ENCODE results near the gene STK31. TPM values are rescaled to one million over a fixed set of nuclear protein-coding genes. Genes with fewer than 3 reads are reported as not detected.

STK31 gene
- total RNA-seq, 1 donor from 2014 or later: 1.7 TPM

- Mint-ChIP-seq H3K4me3 (ENCODE audit: unreplicated experiment) (no peak overlapping the region), H3K36me3 (ENCODE audit: unreplicated experiment) (peaks cover 20% of the 10 kb centered on the region), H3K27me3 (ENCODE audit: unreplicated experiment) (peaks cover 5% of the 10 kb centered on the region), H3K9me3 (ENCODE audit: unreplicated experiment) (peaks cover 5% of the 10 kb centered on the region), H3K4me1 (ENCODE audit: low read depth, unreplicated experiment) (no peaks in the 10 kb centered on the region), H3K27ac (ENCODE audit: unreplicated experiment) (no peak overlapping the region)
- no peak for DNase-seq
- no peak for TF ChIP-seq CTCF (IDR thresholded peaks at IDR 0.05; ENCODE audit: partially characterized antibody, unreplicated experiment)
These were observed 81.7 kb downstream of the STK31 start for GRCh38 chr7:23791721-23792120.

GRCh38 chr7:23802720-23803397 lies 92.8 kb downstream of the STK31 start:
- no peak for DNase-seq
- no peaks in the 10 kb centered on the region for H3K4me1 Mint-ChIP-seq (ENCODE audit: low read depth, unreplicated experiment)
- no peaks in the 10 kb centered on the region for H3K27me3 Mint-ChIP-seq (ENCODE audit: unreplicated experiment)
- TF ChIP-seq CTCF (IDR thresholded peaks at IDR 0.05; ENCODE audit: partially characterized antibody, unreplicated experiment): no peak
- no peaks in the 10 kb centered on the region for H3K36me3 Mint-ChIP-seq (ENCODE audit: unreplicated experiment)
- H3K4me3 Mint-ChIP-seq (ENCODE audit: unreplicated experiment): no peak overlapping the region
- no peak overlapping the region for H3K27ac Mint-ChIP-seq (ENCODE audit: unreplicated experiment)
- H3K9me3 Mint-ChIP-seq (ENCODE audit: unreplicated experiment): no peaks in the 10 kb centered on the region

DNA sequence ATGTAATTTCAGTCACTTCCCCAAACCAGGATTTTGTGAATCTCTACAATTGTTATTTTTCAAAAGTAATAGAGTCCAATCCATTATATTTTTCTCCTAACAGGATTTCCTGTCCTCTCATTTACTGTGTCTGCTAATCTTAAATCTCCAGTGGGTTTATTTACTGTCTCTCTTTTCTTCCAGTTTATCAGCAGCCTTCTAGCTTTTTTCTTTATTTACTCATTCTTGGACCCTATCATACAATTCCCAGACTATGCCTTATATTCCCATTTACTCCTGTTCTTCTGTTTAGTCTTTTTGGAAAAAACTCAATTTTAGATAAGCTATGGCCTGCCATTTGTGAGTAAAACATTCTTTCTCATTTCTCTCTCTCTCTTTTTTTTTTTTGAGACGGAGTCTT lies 94.7 kb downstream of the STK31 start:
- Mint-ChIP-seq H3K9me3 (ENCODE audit: unreplicated experiment) (no peaks in the 10 kb centered on the region), H3K4me3 (ENCODE audit: unreplicated experiment) (no peak overlapping the region), H3K4me1 (ENCODE audit: low read depth, unreplicated experiment) (no peaks in the 10 kb centered on the region), H3K36me3 (ENCODE audit: unreplicated experiment) (peaks cover 5% of the 10 kb centered on the region), H3K27me3 (ENCODE audit: unreplicated experiment) (no peaks in the 10 kb centered on the region), H3K27ac (ENCODE audit: unreplicated experiment) (no peak overlapping the region)
- no peak for TF ChIP-seq CTCF (IDR thresholded peaks at IDR 0.05; ENCODE audit: partially characterized antibody, unreplicated experiment)
- DNase-seq: no peak

- no peak for DNase-seq
- H3K9me3 Mint-ChIP-seq (ENCODE audit: unreplicated experiment): peaks cover 1% of the 10 kb centered on the region
- TF ChIP-seq CTCF (IDR thresholded peaks at IDR 0.05; ENCODE audit: partially characterized antibody, unreplicated experiment): no peak
- no peaks in the 10 kb centered on the region for H3K4me1 Mint-ChIP-seq (ENCODE audit: low read depth, unreplicated experiment)
- peaks cover 6% of the 10 kb centered on the region for H3K36me3 Mint-ChIP-seq (ENCODE audit: unreplicated experiment)
- H3K27ac Mint-ChIP-seq (ENCODE audit: unreplicated experiment): no peak overlapping the region
- no peak overlapping the region for H3K4me3 Mint-ChIP-seq (ENCODE audit: unreplicated experiment)
- no peaks in the 10 kb centered on the region for H3K27me3 Mint-ChIP-seq (ENCODE audit: unreplicated experiment)
These were observed 98.4 kb downstream of the STK31 start for GRCh38 chr7:23808421-23808820.

DNA sequence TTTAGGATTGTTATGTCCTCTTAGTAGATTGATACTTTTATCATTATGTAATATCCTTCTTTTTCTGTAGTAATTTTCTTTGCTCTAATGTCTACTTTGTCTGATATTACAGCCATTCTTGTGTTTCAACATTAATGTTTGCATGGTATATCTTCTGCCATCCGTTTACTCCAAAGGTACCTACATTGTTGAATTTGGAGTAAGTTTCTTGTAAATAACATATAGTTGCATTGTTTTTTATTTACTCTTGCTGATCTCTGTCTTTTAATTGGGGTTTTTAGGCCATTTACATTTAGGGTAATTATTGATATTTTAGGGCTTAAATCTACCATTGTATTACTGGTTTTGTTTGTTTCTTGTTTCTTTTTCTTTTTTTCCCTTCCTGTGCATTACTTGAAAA lies 100.1 kb downstream of the STK31 start:
- no peaks in the 10 kb centered on the region for H3K4me1 Mint-ChIP-seq (ENCODE audit: low read depth, unreplicated experiment)
- TF ChIP-seq CTCF (IDR thresholded peaks at IDR 0.05; ENCODE audit: partially characterized antibody, unreplicated experiment): no peak
- peaks cover 6% of the 10 kb centered on the region for H3K36me3 Mint-ChIP-seq (ENCODE audit: unreplicated experiment)
- no peaks in the 10 kb centered on the region for H3K27me3 Mint-ChIP-seq (ENCODE audit: unreplicated experiment)
- H3K9me3 Mint-ChIP-seq (ENCODE audit: unreplicated experiment): peaks cover 1% of the 10 kb centered on the region
- H3K4me3 Mint-ChIP-seq (ENCODE audit: unreplicated experiment): no peak overlapping the region
- no peak for DNase-seq
- H3K27ac Mint-ChIP-seq (ENCODE audit: unreplicated experiment): no peak overlapping the region

Measured in glutamatergic neuron (in vitro differentiated cells).